T-helper 9 cell (primary cell): ENCODE data around the gene COPZ2.
"Not testable (repeated sequence)": the region's sequence is repeated elsewhere in the genome, so short reads cannot be mapped to it uniquely, and the experiment has no call there.

Experiments
- DNase-seq: peaks from one replicate; pipeline ENCODE4 v3.0.0-alpha.2; 2020

The COPZ2 gene

DNA sequence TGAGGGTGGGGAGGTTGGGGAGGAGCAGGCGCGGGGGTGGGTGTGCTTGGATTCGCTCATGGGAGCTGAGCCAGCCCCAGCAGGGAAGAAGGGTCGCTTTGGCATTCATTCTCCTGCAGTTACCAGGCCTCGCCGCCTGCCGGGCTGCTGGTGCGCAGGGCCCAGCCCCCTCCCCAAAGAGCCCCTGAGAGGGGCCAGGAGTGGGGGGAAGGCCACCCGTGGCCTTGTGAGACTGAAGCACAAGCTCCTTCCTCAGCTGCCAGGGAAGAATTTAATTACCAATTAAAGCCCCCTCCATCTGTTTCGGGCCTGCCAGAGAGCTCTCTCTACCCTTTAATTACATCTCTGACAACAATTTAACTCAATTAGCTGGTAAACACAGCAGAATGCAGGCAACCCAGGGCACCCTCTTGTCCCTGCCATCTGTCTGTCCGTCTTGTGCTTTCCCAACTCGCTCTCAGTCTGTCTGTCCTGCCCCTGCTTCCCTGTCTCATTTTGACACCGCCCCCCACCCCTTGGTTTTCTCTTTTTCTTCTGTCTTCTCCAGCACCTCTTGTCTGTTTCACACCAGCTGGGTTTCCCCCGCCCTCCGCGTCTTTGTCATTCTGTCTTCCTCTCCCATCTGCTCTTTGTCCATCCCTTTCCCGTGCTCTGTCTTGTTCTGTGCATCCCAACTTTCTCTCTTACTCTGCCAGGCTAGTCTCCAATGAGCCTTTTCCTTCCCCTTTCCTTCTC lies 34.0 kb downstream of the COPZ2 start:
- no peak for DNase-seq

DNA sequence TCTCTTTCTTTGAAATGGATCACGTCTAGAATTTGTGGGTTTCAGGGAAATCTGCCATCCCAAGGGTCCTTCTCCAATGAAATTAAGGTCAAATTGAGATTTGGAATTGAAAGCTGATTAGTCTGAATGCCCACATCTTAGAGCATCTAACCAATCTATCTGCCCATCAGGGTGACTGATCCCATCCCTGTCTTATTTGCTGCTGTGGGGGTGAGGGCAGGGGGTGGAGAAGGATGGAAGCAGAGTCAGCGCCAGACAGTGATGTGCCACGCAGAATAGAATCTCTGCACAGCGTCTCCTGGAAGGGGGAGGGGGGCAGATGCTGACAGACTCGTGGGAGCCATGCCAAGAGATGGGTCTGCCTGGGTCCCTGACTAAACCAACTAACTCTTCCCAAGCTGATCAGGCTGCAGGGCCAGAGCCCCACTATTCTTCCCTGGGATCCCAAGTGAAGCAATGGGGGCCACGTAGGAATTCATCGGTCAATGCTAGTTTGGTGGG lies 34.6 kb downstream of the COPZ2 start:
- no peak for DNase-seq

DNA sequence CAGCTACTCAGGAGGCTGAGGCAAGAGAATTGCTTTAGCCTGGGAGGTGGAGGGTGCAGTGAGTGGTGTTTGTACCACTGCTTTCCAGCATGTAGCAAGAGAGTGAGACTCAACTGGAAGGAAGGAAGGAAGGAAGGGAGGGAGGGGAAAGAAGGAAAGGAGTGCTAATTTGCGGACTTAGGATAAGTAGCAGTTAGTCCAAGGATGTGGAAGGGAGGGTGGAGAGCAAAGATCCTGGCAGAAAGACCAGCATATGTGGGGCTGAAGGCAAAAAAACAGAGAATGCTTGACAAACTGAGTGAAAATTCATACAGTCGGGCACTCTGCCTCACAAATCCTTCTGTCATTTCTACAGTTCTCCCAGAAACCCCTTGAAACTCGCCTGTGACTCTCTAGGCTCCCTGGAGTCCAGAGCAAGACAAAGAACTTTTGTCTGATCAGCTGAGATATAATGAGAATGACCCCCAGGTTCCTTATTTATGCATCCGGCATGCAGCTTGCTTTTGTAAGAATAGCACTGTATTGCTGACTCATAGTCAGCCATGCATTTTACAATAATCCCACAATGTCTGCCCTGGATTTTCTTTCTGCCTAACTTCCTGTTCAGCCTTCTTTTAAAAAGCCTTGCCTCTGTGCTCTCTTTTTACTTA lies 35.2 kb downstream of the COPZ2 start:
- DNase-seq = no peak

DNA sequence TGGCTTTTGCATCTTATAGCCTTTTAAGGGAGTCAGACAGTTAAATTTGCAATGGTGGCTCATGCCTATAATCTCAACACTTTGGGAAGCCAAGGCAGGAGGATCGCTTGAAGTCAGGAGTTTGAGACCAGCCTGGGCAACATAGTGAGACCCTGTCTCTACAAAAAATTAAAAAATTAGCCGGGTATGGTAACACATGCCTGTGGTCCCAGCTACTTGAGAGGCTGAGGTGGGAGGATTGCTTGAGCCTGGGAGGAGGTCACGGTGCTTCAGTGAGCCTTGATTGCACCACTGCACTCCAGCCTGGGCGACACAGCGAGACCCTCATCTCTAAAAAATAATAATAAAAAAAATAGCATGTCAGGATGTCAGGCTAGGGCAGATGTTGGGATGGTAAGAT lies 35.9 kb downstream of the COPZ2 start:
- DNase-seq = not testable (repeated sequence)

DNA sequence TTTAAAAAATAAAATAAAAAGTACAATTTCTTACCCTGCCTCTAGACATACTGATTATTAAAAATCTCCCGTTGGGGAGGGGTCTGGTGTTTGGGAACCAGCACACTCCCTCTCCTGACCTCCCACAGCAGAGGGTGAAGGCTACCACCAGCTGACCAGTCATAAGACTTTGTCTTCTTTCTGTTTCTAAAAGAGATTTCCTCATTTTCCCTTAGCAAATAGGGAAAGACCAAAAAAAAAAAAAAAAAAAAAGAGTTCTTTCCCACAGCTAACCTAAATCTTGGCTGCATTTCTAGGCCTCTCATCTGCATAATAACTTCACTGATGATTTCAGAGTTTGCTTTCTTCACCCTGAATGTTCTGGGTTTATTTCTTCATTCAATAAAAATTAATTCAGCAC lies 36.4 kb downstream of the COPZ2 start:
- DNase-seq = no peak

DNA sequence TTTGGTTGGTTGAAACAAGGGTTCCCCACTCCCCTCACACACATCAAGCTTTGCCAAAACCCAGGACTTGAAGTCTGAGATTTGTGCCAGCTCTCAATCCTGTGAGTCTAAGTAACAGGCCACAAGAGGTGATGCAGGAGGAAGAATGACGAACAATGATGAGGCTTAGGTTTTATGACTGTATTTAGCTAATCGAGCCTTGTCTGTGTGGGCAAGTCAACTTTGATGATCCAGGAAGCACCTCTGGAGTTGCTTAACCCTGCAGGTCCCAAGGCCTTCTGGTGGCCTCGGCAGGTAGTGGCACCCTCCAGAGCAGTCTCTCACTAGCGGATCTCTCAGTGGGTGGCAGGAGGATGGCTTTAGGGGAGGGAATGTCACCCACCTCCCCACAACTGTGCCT lies 38.0 kb downstream of the COPZ2 start:
- DNase-seq = no peak

DNA sequence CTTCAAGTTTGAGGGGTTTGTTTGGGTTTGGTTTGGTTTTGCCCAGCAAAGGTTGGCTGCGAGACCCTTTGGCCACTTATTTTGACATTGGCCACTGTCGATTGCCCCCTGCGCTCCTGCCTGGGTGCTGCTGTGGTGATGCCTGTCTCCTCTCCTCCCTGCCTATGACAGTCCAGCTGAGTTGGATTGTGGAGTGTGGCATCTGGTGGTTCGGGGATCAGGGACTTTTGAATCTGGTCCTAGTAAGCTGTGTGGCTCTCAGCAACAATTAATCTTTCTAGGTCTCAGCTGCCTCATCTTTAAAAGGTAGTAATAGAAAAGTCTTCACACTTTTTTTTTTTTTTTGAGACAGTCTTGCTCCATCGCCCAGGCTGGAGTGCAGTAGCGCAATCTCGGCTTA lies 39.6 kb downstream of the COPZ2 start:
- DNase-seq = no peak

DNA sequence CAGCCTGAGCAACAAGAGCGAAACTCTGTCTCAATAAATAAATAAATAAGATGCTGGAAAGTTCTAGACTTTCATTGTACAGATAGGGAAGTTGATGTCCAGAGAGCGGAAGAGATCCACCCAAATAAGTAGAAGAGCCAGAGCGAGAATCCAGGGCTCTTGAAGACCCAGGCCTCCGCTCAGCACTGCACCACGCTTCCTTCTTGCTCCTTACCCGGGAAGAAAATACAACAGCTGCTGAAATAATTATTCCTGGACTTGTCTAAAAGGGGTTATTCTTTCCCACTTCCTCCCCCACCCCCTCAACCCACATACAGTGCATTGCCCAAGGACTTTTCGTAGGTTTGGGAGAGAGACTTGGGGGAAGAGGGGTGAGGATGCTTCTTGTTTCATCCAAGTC lies 40.0 kb downstream of the COPZ2 start:
- no peak for DNase-seq

DNA sequence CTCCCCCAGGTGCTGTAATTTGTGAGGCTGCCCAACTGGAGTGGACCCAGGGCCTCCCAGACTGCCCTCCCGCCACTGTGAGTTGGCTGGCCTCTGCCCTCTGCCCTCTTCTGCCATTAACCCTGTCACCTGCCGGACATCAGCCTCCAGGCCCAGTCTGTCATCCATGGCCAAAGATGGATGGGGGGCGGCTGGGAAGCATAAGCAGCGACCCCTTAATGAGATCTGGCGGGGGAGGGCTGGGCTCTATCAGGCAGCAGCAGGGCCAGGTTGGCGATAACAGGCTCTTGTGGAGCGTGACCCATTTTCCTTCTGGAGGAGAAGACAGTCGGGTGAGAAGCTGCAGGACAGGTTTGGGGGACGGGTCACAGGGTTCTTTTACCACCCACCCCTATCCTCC lies 41.4 kb downstream of the COPZ2 start:
- no peak for DNase-seq

DNA sequence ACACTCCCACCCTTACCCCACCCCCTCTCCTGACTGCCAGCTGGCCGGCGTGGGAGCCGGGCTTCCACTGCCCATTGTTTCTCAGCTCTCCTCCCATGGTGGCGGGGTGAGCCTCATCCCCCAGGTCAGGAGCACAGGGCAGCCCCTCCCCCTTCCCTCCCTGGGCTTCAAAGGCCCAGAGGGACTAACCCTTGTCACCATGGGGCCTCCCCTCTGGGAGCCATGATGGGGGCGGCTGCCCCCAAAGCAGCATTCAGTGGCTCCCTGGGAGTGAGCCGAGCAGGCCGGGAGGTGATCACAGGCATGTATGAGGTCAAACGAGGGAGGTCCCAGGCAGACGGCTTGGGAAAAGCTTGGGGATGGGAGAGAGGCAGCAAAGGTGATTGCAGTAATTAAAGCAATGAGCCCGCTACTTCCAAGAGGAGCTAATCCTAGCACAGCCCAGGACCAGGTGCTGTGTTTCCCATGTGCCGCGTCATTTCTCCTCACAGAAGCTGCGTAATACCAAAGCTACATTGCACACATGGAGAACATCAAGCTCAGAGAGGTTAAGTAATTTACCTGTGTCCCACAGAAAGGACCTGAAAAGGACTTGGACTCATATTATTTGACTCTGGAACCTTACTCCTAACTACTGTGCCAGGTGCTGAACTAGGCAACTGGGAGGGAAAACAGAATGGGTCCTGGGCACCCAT lies 42.2 kb downstream of the COPZ2 start:
- no peak for DNase-seq

DNA sequence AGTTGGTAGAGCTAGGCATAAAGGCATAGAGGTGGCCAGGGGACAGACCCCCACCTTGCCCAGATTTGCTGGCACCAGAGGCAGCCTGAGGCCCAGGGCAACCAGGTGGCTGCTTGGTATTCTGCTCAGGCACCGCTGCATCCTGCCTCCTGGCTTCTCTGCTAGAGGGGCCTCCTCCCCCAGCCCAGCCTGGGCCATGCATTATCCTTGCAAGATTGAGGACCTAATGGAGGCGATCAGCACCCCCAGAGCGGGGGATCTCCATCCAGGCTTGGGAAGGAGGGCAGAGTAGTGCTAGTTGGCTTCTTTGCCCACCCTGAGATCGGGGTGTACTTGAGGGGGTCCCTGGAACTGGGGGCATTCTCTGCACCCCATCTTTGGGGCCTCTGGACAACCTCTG lies 42.9 kb downstream of the COPZ2 start:
- DNase-seq = no peak

DNA sequence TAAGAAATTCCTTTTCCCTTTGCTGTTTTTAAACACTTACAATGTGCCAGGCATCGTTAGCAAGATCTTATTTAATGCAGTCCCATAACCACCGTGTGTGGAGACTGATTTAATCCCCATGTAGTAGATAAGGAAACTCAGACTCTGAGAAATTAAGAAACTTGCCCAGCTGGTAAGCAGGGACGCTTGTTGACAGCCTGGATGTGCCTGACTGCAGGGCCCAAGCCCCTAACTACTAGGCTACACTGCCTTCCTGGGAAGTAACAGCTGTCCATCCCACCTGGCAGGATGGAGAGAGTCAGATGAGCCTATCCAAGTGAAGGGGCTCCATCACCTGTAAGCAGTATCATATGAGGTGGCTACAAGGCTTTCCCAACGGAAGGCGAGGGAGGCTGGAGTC lies 43.6 kb downstream of the COPZ2 start:
- DNase-seq = no peak

DNA sequence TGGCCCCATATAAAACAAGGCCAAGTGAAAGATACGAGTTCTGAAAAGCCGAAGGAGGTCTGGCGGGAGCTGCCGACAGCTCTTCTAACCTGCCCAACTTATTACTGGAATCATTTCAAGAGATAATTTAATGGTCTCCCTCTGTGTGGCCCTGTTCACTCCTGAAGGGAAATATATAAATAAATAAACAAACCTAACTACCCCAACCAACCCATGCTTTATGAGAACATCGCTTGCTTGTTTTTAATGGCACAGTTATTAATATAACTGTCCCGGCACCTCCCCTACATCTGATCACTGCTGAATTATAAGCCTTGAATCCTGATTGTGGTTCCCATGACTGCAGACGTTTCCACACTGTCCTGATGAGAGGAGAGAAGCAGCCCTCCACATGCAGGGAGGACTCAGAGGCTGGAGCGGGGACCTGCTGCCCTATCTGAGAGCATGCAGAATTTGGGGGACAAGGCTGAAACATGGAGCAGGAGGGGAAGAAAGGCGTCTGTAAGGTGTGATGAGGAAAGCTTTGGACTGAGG lies 44.5 kb downstream of the COPZ2 start:
- no peak for DNase-seq

DNA sequence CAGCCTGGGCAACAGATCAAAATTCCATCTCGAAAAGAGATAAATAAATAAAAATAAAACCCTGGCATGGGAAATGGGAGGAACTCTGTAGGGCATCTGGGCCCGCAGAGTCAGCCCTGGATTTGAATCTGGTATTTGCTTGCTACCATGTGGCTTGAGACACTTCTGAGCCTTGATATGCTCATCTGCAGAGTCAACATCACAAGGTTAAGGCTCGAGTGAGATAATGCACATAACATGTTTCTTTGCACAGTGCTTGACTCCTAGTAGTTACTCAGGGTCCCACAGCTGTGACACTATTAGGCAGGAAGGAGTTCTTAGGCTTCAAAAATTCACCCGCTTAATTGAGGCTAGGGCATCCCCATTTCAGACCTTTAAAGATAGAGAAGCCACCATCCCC lies 45.4 kb downstream of the COPZ2 start:
- no peak for DNase-seq

DNA sequence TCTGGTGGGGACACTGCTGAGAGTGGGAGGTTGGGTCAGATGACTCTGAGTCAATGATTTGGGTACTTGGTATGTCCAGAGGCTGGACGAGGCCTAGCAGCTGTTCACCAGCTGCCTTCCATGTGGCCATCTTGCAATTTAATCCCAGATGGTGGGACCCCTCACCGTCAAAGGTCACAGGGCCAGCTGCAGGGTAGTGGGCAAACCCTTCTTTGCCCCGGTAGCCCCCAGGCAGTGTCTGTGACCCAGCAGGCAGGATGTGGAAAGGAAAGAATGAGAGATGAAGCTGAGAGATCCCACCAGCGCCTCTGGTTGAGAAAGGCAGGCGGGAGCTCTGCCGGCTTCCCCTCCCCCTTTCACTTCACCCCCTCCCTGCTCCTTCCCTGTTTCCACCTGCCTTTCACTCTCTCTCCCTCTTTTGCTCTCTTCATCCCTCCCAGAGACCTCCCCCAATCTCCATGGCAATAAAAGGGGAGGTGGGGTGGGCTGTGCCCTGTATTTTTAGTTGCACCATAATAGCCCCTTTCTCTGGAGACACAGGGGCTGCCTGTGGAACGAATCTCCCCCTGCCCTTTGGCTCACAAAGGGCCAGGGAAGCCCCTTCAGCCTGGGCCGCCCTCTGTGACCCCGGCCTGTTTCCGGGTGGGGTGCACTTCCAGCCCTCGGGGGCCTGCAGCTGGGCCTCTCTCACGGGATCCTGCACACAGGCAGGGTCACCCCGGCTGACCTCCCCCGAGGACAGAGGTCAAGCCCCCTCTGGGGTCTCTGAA lies 46.5 kb downstream of the COPZ2 start:
- DNase-seq = no peak

DNA sequence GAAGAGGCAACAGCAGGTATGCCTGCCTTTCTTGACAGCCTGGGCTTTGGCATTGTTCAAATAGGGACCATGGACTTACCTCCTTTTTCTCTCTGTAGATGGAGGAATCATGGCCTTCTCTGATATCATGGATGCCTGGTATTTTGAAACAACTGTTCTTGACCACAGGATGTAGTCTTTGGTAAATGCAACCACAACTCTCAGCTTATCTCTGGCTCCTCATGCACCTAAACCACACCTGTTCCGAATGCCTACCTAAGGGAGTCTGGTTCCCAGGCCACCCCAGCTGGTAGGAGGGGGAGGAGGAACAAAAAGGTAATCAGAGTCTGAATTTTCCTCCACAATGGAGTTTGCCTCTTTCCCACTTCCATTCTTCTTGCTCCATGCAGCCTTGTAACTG lies 47.9 kb downstream of the COPZ2 start:
- DNase-seq = no peak

DNA sequence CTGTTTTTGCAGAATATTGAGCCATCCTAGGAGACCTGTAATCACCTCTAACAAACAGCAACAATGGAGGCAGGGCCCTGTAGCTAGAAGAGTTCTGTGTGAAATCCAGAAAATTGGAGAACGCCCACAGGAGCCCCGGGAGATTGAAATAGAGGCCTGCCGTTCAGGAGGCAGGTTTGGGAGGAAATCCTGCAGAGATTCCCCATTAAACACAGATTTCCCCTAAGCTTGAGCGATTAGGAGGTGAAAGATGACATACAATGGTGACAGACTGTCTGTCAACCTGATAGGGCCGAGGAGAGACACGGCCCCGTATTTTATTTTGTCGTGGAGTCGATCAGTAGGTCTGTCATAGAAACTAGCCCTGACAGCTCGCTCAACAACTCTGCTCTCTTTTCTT lies 48.4 kb downstream of the COPZ2 start:
- DNase-seq = no peak

DNA sequence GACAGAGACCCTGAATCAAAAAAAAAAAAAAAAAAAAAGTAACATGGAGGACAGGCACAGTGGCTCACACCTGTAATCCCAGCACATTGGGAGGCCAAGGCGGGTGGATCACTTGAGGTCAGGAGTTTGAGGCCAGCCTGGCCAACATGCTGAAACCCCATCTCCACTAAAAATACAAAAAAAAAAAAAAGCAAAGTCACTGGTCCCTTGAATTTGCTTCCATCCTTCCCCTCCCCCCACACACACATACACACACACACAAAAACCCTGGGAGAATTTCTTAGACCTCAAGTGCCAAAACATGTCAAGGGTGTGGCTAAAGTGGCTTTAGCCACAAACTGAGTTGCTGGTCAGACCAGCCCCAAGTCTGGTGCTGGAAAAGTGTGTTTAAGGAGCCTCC lies 49.2 kb downstream of the COPZ2 start:
- DNase-seq = not testable (repeated sequence)

DNA sequence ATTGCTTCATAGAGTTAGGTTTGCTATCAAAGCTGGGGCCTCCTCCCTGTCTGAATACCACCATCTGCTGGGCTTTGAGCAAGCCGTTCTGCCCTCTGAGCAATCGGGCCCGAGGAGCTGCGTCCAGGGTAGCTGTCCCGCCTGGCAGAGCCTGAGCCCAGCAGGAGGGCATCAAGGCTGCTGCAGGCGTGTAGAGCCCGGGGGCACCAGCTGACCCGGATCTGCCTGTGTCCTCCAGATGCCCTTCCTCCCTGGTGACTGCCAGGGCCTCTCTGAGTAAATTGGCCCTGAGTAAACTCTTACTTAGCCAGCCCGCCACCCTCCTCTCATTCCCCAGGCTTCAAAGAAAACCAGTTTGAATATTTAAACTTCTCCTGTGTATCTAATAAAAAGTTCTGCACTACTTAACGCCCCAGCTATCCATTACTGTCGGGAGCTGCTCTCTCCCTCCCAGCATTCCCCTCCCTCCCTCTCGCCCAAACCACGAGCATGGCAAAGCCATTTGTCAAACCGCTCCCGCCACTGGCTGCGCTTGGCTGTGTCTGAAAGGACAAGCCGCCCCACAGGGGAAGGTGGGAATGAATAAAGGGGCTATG lies 50.3 kb downstream of the COPZ2 start:
- DNase-seq = no peak

DNA sequence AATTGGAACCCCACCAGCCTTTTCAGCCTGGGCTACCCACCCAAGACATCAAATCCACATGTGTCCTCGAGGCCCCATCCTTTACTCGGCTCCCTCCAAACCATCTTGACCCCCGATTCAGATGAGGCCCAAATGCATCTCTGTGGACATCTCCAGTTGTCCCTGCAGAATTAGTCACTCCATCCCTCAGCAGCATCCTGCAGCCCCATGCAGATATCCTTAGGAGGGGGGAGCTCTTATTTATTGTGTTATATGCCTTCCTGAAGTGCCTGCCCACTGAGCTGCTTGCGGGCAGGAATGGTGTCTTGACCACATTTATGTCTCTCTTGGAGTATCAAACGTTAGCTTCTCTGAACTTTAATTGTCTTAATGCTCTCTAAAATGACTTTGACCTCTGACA lies 51.1 kb downstream of the COPZ2 start:
- DNase-seq = no peak

DNA sequence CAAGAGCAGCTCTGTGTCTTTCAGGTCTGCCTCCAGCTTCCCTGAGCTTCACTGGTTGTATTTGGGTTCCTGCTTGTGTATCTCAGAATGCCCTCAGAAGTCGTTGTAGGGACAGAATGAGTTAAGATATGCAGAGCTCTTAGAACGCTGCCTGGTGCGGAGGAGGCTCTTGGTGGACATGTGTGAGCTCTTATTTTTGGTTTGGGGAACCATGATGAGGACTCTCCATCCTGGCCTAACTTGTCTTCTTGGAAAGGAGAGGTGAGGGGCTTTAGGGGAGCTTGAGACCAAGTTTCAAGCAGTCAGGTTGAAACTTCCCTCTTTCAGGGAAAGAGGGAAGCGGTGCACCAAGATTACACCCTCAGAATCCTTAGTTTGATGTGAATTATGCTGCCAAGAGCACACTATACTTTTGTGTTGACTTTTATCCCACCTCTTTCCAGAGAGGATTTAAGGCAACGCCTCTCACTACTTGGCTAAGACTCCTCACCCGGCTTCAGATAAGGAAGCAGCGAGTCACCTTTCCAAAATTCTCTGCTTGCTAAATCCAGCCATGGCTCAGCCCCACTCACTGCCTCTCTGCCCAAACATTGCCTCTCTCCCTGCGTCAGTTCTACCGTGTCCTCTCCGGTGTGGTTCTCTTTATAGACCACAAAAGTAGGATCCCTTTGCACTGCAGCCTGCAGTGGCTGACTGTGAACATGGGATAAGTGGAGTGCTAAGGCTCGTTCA lies 53.9 kb downstream of the COPZ2 start:
- no peak for DNase-seq
